Activated T-cell treated with anti-CD3 and anti-CD28 coated beads for 24 hours (primary cell): ENCODE measurements around the gene CNTN1.

ENCODE experiments used
- DNase-seq: peaks from one replicate; pipeline ENCODE4 v3.0.0-alpha.2; 2020; ENCODE audit warnings: low read depth

The CNTN1 gene

DNA sequence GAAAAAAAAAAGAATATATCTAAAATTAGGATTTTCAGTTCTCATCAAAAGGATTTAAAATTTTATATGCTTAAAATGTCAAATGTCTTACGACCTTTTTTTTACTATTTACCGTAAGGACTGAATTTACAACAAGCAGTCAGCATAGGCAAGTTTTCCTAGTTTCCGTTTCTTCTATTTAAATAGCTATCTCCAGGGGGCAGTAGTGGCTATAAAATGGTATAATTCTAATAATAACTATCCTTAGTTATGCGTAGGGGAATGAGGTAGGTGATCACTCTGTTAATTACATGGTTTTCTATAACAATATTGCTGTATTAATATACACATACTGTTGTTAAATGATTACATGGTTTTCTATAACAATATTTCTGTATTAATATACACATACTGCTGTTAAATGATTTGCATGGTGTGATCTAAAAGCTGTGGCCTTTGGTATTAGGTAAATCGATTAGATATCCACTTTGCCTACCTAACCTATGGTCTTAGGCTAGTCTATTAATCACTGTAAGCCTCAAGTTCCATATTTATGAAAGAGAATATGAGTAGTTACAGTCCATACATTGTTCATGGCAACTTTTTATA, 278.2 kb downstream of the CNTN1 start:
- no peak for DNase-seq

DNA sequence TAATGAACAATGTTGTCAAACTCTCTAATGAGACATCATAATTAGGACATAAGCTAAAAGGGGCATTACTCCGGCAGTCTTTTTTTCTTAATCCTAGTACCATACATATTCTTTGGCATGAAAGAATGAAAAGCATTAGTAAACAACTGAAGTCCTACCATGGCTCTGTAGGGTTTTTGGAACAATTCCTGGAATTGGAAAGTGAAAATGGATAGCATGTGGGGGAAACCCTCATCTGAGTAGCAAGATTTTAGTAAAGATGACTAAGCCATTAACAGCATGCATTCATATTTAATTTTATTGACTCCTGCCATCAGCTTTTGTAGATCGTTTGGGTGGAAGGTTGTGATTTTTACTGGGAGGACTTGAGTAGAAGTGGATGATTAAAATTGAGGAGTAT, 279.7 kb downstream of the CNTN1 start:
- DNase-seq = no peak

GRCh38 chr12:40976546-40976945, 284.3 kb downstream of the CNTN1 start:
- no peak for DNase-seq

DNA sequence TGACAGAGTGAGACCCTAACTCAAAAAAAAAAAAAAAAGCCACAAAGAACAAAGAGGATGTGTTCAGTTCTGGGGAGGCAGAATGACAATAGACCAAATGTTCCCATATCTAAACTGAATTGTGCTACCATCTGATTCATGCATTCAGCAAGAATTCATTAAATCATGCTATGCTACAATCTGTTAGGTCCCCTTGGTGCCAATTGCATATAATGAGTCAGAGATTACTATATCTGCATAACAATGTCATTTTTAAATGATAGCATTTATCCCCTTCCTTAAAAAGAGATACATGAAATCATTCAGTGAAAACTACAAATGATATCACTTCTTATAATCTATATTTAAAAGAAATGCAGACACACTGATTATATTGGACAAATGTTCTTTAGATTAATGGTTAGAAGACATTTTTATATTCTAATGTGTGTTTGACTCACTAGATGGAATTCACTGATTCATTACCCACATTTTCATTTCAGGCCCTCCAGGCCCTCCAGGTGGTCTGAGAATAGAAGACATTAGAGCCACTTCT, 288.3 kb downstream of the CNTN1 start:
- DNase-seq = no peak

DNA sequence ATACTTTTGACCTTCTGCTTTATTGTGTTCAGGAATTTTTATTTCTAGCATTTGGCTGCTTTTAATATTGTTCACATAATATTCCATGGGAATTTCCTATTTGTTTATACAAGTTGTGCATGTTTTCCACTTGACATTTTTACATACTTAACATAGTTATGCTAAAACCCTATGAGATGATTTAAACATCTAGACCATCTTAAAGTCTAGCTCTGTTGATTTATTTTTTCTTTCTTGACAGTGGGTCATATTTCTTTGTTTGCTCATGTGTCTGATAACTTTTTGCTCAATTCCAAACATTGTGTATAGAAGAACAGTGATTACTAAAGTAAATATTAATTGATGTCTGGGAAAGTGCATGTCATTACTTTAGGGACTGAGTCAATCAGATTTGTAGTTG, 293.8 kb downstream of the CNTN1 start:
- DNase-seq = no peak

GRCh38 chr12:40988355-40988754, 296.1 kb downstream of the CNTN1 start:
- DNase-seq = no peak

DNA sequence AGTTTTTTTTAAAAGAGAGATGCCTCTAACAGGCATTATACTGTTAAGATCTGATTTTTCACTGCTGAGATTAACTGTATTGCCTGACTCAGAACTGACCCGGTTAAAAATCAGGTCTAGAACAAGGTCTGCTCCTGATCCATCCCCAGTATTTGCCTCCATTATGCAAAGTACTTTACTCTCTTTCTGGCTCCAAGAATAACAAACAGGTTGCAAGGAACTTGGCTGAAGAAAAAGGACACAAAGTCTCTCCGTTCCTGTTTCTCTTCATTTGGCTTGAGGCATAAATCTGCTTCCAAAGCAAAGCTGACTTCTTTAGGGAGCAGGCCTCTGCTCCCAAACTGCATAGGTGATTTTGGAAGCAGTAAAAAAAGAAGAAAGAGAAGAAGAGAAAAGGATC, 296.6 kb downstream of the CNTN1 start:
- no peak for DNase-seq

DNA sequence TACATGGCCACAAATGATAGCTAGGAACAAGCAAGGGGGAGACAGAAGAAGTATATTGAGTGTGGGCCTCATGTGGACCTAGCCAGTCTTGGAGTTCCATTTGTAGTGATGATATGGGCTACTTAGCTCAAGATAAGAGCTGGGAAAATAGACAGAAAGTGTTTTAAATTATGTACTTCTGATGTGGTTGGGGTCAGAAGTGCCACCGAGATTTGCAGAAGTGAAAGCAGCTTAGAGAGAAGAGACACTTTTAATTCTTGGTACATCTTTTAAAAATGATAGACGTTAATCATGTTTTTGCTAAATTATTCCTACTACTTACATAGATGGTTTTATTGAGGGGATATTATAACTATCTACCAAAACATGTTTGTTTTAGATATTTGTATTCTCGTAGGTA, 297.5 kb downstream of the CNTN1 start:
- no peak for DNase-seq

DNA sequence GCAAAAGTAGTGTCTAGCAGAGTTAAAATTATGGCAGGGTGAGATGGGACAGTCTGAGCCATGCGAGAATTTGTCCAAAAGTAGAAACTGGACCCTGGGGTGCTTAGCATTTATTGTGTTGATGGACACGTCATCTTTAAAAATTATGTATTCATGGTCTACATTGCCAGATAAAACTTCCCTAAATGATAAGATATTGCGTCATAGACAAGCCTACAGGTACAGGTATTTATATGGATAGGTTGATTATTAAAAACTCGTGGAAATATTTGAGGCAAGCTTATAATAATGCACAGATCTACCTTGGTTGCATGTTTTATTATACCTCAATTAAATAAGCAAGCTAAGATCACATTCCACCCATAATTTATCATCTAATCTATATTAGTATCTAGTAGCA, 299.9 kb downstream of the CNTN1 start:
- DNase-seq = no peak

GRCh38 chr12:40992674-40993073, 300.4 kb downstream of the CNTN1 start:
- no peak for DNase-seq

DNA sequence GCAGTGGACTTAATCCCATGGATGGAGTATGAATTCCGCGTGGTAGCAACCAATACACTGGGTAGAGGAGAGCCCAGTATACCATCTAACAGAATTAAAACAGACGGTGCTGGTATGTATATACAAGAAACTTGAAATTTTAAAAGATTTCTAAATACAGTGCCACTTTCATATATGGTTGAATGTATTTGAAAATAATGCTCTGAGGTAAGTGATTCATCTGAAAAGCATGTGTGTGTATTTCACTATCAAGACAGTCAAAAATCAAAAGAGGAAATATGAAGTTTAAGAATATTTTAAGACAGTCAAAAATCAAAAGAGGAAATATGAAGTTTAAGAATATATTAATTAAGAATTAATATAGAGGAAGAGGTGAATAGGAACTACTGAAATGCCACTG, 300.9 kb downstream of the CNTN1 start:
- no peak for DNase-seq

DNA sequence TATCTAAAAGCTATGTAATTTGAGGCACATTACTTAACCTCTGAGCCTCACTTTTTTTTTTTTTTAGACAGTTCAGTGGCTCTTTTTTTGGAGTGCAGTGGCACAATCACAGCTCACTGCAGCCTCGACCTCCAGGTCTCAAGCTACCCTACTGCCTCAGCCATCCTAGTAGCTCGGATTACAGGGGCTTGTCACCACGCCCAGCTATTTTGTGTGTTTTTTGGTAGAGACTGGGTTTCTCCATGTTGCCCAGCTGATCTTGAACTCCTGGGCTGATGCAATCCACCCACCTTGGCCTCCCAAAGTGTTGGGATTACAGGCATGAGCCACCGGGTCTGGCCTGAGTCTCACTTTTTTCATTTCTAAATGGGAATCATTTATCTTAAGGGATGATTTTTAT, 303.9 kb downstream of the CNTN1 start:
- no peak for DNase-seq

DNA sequence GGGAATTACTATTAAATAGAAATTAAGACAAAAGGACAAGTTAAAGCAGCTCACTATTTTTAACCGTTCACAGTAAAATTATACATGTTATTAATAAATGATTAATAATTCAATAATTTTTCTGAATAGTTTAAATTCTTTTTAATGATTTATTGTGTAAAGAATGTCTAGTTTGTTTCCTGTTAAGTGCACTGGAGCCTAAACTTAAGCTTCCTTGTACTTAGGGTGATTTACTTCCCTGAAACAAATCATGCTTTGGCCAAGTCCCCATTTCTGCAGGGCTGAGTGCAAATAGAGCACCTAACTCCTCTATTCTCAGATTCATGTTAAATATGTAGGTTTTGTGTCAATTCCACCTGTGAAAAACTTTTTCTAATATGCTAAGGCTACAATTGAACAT, 307.0 kb downstream of the CNTN1 start:
- DNase-seq = no peak

- no peak for DNase-seq
These were observed 316.2 kb downstream of the CNTN1 start for GRCh38 chr12:41008472-41008871.

DNA sequence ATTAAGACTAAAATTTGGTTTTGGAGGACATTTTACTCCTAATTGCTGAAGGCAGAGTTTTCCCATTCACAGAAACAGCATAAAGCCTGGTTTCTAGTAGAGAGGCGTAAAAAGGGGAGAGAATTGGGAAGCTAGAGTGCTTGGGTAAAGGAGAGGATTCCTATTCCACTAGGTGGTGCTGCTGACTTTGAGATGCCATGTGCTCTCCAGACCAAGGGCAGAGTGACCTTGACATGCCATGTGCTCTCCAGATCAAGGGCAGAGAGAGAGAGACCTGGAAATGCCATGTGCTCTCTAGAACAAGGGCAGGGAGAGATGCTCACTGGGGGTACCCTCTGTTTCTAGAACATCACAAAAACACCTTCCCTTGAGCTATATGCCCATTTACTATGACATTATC, 319.7 kb downstream of the CNTN1 start:
- no peak for DNase-seq

DNA sequence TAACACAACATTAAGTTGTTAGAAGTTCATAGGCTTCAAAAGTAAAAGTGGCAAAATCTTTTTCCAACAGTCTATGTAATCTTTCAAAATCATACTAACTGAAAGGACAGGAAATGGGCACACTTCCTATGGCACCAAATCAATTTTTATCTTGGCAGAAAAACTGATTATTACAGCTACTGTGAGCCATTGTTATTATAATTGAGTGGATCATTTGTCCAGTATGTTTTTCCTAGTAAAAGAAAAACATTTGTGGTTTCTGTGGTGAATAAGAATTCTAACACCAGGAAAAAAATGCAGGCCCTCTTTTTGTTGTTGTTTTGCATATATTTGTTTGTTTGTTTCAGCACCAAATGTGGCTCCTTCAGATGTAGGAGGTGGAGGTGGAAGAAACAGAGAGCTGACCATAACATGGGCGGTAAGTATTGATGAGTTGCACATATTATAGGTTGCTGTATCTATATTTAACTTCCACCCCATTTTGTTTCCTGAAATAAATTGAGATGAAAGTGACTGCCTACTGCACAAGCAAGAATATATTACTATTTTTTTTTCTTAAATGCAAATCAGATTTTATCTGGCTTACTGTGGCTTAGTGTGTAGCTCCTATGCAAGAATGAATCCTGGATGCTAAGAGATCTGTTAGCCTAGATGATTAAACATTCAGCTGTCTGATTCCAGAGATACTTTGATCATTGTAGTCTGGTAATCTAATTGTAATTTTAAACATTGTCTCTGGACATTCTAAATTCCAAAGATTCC, 321.8 kb downstream of the CNTN1 start:
- DNase-seq = no peak

GRCh38 chr12:41014643-41015020, 322.4 kb downstream of the CNTN1 start:
- DNase-seq = no peak

DNA sequence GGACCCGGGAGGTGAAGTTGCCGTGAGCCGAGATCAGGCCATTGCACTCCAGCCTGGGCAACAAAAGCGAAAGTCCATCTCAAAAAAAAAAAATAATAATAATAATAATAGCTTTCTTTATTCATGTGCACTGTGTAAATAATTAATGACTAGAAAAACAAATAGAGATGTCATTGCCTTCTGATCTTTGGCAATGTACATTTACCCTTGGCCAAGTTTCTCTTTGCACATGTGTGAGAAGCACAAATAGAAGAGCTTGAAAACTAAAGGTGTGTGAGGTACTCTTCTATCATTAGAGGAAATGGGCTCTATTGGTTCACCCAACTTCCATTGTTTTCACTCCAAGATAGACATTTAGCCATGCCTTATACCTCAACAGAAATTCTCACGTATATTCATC, 325.8 kb downstream of the CNTN1 start:
- DNase-seq = no peak

GRCh38 chr12:41019461-41019860, 327.2 kb downstream of the CNTN1 start:
- DNase-seq = no peak

DNA sequence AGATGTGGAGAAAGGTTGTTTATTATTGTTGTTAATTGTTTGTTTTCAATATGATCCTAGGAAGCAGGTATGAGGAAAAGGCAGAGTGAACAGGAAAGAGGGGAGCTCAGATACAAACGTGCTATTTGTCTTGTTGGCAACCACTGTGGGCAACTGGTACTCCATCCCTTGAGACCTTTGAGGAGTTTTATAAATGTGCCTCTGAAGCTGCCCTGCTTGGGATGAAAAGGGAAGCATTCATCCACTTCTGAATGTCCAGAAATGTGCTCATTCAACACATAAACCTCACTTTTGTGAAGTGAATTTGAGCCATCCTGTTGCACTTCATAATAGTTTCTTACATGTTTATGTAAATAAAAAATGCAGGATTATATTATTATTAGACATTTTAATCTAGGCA, 331.6 kb downstream of the CNTN1 start:
- no peak for DNase-seq

DNA sequence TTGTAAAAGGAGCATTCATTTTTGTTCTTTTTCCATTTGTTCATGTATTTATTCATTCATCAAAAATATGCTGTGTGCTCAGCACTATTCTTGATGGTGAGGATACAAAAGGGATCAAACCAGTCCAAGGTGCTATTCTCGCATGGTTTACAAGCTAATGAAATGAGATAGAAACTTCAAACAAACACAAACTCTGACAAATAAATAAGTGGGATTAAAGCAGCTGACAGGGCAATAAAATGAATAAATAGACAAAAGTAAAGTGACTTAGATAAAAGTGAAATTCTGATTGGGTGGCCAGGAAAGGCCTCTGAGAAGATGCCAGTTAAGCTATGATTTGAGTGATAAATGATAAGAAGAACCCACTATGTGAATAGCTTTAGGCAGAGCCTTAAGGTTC, 333.9 kb downstream of the CNTN1 start:
- no peak for DNase-seq

DNA sequence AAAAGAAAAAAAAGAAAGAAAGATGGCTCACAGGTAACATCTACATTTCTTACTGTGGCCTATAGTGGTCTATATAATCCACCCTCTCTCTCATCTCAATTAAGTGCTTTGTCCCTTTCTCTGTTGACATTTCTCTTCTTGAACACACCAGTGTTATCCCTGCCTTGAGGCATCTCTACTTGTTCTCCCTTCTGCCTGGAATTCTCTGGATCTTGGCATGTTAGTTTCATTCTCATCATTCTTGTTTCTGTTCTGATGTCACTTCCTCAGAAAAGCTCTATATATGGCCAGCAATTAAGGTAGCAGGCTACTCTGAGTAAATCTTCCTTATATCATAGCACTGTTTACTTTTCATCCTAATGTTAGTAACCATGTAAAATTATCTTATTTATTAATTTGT, 340.1 kb downstream of the CNTN1 start:
- DNase-seq = no peak

GRCh38 chr12:41034686-41035085, 342.4 kb downstream of the CNTN1 start:
- DNase-seq = no peak

DNA sequence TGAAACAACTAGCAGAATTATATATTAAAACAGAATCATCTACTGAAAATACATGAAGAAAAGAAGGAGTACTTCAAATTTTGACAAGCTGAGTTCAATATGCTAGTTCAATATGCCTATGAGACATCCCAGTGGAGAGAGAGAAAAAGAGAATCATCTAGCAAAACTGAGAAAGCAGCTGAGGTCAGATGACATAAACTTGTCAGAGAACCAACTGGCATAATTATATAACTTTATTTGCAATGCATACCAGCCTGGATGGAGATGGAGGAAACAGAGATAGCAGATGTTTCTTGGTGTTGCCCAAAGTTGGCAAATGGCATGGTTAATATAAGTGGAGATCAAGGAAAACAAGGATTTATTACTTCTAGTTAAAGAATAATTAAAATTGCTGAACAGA, 347.2 kb downstream of the CNTN1 start:
- no peak for DNase-seq
